ENCODE results near the gene PGAP2. TPM values are rescaled to one million over a fixed set of nuclear protein-coding genes. Genes with fewer than 3 reads are reported as not detected.

PGAP2 gene
- total RNA-seq, 1 experiment from 2014 or later = 27.2 TPM

DNA sequence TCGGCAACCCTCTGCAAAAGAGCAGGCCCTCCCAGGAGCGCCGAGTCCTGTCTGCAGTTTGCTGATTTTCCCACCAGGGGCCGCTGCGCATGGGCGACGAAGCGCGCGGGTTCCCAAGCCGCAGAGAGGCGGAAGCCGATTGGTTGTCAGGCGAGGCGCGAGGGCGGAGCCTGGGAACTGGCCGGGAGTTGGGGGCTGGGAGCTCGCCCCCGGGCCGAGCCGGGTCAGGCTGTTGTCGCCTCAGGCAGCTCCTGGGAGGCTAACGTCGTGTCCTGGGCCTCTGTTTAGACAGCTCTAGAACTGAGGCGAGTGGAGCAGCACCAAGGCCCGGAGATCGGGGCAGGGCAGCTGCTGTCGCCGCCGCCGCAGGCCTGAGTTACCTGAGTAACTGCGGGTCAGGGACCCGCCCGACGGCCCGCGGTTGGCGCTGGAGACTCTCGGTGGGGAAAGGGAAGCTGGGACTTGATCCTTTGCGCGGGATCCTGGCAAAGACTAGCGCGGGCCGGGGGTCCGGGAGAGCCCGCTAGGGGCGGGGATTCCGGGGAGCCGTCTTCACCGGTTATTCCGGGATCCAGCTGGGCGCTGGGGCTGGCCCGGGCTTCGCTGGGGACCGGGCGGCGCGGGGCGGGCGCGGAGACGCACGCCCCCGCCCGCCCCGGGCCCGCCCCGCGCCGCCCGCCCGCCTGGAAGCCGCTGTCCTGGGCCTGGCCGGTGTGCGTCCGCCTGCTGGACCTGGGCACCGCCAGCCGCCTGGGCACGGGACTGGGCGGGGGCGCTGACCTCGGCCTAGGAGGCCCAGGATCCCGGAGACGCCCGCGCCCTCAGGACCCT is 46.8 kb downstream of the PGAP2 start, which contains the start of gene STIM1:
Gene STIM1, plus strand, starts transcription at position 688 of the 831 bp plus-strand sequence. CDS start 607 bp downstream, outside the sequence.
- POLR2A ChIA-PET = interaction anchor here (0.6 to 3.0 kb wide), 33 partner anchors 9 to 247 kb away, joined by 3 to 57 read pairs (median 4); partner anchors contain the start of genes RHOG and RRM1
- intact Hi-C loops (cut with micrococcal nuclease) = loop anchor here (1.0 to 10.0 kb wide), 4 partner anchors 50 to 217 kb away; no protein-coding TSS in a partner anchor
- Mint-ChIP-seq H3K9me3 (ENCODE audit: unreplicated experiment) (no peaks in the 10 kb centered on the region), H3K27ac (ENCODE audit: low read depth, unreplicated experiment) (peak within 1 kb of the TSS; percentile 87), H3K27me3 (ENCODE audit: insufficient read depth, unreplicated experiment) (no peaks in the 10 kb centered on the region), H3K4me1 (ENCODE audit: insufficient read depth, unreplicated experiment) (peaks cover 30% of the 10 kb centered on the region), H3K4me3 (ENCODE audit: unreplicated experiment) (peak within 1 kb of the TSS; percentile 99), H3K36me3 (ENCODE audit: insufficient read depth, unreplicated experiment) (peaks cover 7% of the 10 kb centered on the region)
- TF ChIP-seq, protein P1, sequence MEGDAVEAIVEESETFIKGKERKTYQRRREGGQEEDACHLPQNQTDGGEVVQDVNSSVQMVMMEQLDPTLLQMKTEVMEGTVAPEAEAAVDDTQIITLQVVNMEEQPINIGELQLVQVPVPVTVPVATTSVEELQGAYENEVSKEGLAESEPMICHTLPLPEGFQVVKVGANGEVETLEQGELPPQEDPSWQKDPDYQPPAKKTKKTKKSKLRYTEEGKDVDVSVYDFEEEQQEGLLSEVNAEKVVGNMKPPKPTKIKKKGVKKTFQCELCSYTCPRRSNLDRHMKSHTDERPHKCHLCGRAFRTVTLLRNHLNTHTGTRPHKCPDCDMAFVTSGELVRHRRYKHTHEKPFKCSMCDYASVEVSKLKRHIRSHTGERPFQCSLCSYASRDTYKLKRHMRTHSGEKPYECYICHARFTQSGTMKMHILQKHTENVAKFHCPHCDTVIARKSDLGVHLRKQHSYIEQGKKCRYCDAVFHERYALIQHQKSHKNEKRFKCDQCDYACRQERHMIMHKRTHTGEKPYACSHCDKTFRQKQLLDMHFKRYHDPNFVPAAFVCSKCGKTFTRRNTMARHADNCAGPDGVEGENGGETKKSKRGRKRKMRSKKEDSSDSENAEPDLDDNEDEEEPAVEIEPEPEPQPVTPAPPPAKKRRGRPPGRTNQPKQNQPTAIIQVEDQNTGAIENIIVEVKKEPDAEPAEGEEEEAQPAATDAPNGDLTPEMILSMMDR (IDR thresholded peaks at IDR 0.05; ENCODE audit: unreplicated experiment) = peak; percentile 95
- DNase-seq (ENCODE audit: unreplicated experiment) = peak; percentile 94
- CTCF ChIA-PET = interaction anchor here (0.5 to 20.5 kb wide), 68 partner anchors 9 to 683 kb away, joined by 3 to 1105 read pairs (median 6); partner anchors contain the start of genes PGAP2 and RHOG
- TSS peak; percentile 64 for BruUV-seq (replicated peaks)

DNA sequence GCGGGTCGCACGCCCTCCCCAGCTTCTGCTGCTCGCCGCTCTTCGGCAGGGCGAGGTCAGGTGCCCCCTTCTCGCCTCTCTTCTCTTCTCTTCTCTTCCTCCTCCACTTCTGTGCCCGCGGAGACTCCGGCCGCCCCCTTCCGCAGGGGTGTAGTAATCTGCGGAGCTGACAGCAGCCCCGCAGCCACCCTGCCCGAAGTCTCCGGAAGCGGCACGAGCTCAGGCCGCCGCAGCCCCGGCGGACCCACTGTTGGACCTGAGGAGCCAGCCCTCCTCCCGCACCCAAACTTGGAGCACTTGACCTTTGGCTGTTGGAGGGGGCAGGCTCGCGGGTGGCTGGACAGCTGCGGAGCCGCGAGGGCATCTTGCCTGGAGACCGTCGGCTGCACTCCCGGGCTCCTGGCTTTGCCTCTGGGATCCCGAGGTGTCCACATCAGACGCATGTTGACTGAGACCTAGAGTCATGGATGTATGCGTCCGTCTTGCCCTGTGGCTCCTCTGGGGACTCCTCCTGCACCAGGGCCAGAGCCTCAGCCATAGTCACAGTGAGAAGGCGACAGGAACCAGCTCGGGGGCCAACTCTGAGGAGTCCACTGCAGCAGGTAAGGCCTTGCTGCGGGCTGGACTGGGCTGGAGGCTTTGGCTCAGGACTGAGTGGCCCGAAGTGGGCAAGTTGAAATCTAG is 47.6 kb downstream of the PGAP2 start:
- Mint-ChIP-seq H3K9me3 (ENCODE audit: unreplicated experiment) (no peaks in the 10 kb centered on the region), H3K4me1 (ENCODE audit: insufficient read depth, unreplicated experiment) (peaks cover 34% of the 10 kb centered on the region), H3K27ac (ENCODE audit: low read depth, unreplicated experiment) (peak overlapping the region; percentile 87), H3K4me3 (ENCODE audit: unreplicated experiment) (peak overlapping the region; percentile 99), H3K27me3 (ENCODE audit: insufficient read depth, unreplicated experiment) (no peaks in the 10 kb centered on the region), H3K36me3 (ENCODE audit: insufficient read depth, unreplicated experiment) (peaks cover 7% of the 10 kb centered on the region)
- intact Hi-C loops (cut with micrococcal nuclease) = loop anchor here (1.0 to 10.0 kb wide), 4 partner anchors 49 to 216 kb away; no protein-coding TSS in a partner anchor
- ChIA-PET CTCF (interaction anchor here (0.5 to 20.5 kb wide), 30 partner anchors 9 to 330 kb away, joined by 3 to 1105 read pairs (median 9); partner anchors contain the start of genes PGAP2 and RHOG), POLR2A (interaction anchor here (0.7 to 3.0 kb wide), 24 partner anchors 9 to 247 kb away, joined by 3 to 57 read pairs (median 5); partner anchors contain the start of genes RHOG and RRM1)
- DNase-seq (ENCODE audit: unreplicated experiment) = peak; percentile 45
- TF ChIP-seq, protein P1 (IDR thresholded peaks at IDR 0.05; ENCODE audit: unreplicated experiment) = no peak
- BruUV-seq (replicated peaks) = TSS peak; percentile 28

DNA sequence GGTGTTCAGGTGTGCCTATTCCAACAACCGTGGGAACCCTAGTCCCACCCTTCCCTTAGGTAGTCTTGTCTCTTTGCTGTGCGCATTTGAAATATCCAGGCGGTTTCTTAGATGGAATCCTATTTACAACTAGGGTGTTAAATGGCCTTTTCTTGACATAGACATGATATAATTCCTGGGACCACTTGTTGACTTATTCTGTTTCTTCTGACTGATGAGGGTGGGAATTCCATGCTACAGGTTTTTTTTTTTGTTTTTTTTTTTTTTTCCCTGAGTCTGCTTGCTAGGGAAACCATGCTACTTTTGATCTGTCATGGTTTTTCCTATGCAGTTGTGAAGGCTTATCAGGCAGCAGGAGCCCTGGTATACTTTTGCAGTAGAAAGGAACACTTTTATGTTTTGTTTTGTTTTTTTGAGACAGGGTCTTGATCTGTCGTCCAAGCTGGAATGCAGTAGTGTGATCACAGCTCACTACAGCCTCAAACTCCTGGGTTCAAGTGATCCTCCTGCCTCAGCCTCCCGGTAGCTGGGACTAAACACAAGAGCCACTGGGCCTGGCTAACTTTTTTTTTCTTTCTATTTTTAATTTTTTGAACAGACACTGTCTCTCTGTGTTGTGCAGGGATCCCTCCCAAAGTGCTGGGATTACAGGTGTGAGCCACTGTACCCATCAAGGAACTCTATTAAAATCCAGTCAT is 48.6 kb downstream of the PGAP2 start:
- intact Hi-C loops (cut with micrococcal nuclease) = loop anchor here (10.0 kb wide), 1 partner anchor 118 kb away; no protein-coding TSS in a partner anchor
- Mint-ChIP-seq H3K4me1 (ENCODE audit: insufficient read depth, unreplicated experiment) (peaks cover 36% of the 10 kb centered on the region), H3K4me3 (ENCODE audit: unreplicated experiment) (peak overlapping the region; percentile 99), H3K27ac (ENCODE audit: low read depth, unreplicated experiment) (peak overlapping the region; percentile 87), H3K27me3 (ENCODE audit: insufficient read depth, unreplicated experiment) (no peaks in the 10 kb centered on the region), H3K9me3 (ENCODE audit: unreplicated experiment) (no peaks in the 10 kb centered on the region), H3K36me3 (ENCODE audit: insufficient read depth, unreplicated experiment) (peaks cover 7% of the 10 kb centered on the region)
- CTCF ChIA-PET = interaction anchor here (0.6 to 20.5 kb wide), 14 partner anchors 7 to 330 kb away, joined by 3 to 1105 read pairs (median 7); partner anchors contain the start of gene PGAP2
- TF ChIP-seq, protein P1 (IDR thresholded peaks at IDR 0.05; ENCODE audit: unreplicated experiment) = no peak
- no peak for DNase-seq (ENCODE audit: unreplicated experiment)
- POLR2A ChIA-PET = interaction anchor here (0.6 to 3.0 kb wide), 4 partner anchors 16 to 98 kb away, joined by 3 to 45 read pairs (median 12); partner anchors contain the start of gene RHOG
- no TSS peak for BruUV-seq (replicated peaks)
